Vagina (tissue), 2 donors: Measurements from ENCODE around the gene DAZAP1. TPM values are rescaled to one million over a fixed set of nuclear protein-coding genes. Genes with fewer than 3 reads are reported as not detected.

Experiments
- DNase-seq, 2 donors: peaks; one replicate each; pipeline ENCODE4 v3.0.0-alpha.2; 2017; ENCODE audit errors: extremely low spot score in 2 of 2
- H3K27ac ChIP-seq: fragments of 200-600 bp; sonication (generic); one replicate; pipeline ENCODE4 v1.5.1; 2019
- H3K27me3 ChIP-seq: fragments of 200-600 bp; sonication (generic); one replicate; pipeline ENCODE4 v1.5.1; 2019
- H3K36me3 ChIP-seq, 2 donors: fragments of 200-600 bp; sonication (generic); one replicate each; pipeline ENCODE4 v1.5.1; 2017 to 2019
- H3K4me1 ChIP-seq: fragments of 200-600 bp; sonication (generic); one replicate; pipeline ENCODE4 v1.5.1; 2019
- H3K4me3 ChIP-seq, 2 donors: fragments of 200-600 bp; sonication (generic); 1 replicate in 1 of 2; 2 replicates in 1 of 2; pipeline ENCODE4 v1.5.1; 2016 to 2019
- H3K9me3 ChIP-seq: fragments of 200-600 bp; sonication (generic); one replicate; pipeline ENCODE4 v1.5.1; 2019
- POLR2A ChIP-seq, 2 donors: fragments of 450-650 bp; IDR thresholded peaks; one replicate each; pipeline ENCODE4 v1.6.1; 2017; ENCODE audit warnings: antibody characterized with exemption in 2 of 2, mild to moderate bottlenecking in 2 of 2, moderate library complexity in 2 of 2
- POLR2AphosphoS5 ChIP-seq, 2 donors: sonication (generic); formaldehyde crosslinking; IDR thresholded peaks; one replicate each; pipeline ENCODE4 v1.9.0; 2017; ENCODE audit warnings: antibody characterized with exemption in 2 of 2, mild to moderate bottlenecking in 2 of 2, low read depth in 1 of 2; ENCODE audit not compliant: insufficient read depth in 1 of 2
- intact Hi-C: fragments of 100-400 bp; cut with DNase I; formaldehyde crosslinking; loops from one replicate; pipeline ENCODE4 v1.15.1; 2023
- total RNA-seq: library from RNA; depleted of rRNA; stranded (reverse); fragments of >200 nt; gene quantifications from one replicate; pipeline ENCODE4 v1.2.3, GENCODE V29; 2016
- TF ChIP-seq, protein P1 (sequence below), 3 experiments: fragments of 450-650 bp in 2 of 3; fragments of 200-600 bp in 1 of 3; sonication (generic) in 1 of 3; IDR thresholded peaks; one replicate each; pipeline ENCODE4 v1.5.1; 2017 to 2019; ENCODE audit warnings: antibody characterized with exemption in 3 of 3, mild to moderate bottlenecking in 2 of 3, moderate library complexity in 2 of 3

Gene DAZAP1
- total RNA-seq, 1 donor from 2014 or later = 29.7 TPM

DNA sequence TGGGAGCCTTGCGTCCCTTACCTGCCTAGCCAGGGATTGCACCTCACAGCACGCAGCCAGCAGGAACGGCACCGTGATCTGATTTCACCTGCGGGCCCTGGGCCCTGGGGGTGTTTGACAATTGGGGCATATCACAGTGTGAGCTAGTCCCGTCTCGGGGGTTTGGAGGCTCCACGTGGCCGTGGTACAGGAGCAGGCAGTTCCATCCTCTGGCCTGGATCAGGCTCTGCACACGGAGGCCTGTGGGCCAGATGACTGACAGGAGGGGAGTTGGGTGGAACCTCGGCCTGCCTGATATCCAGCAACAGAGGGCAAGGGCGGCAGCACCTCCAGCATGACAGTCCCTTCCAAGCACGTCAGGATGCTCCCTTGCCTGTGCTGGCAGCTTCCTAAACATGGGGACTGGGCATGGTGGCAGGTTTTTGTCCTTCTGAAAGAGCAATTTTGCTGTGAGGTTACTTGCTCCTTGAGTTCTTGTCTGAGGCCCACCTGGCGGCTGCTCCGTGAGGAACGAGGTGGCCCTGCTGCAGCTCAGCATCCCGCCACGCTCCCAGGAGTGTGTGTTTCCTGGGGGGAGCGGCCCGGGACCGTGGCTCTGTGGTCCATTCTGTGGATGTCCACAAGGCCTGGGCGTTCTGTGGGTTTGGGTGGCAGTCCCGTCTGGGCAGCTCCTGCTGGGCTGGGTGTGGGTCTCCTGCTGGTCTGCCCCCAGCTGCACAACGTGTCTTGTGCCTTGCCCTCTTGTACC lies 24.5 kb downstream of the DAZAP1 start:
- DNase-seq = no peak
- peaks cover 0 to 71% of the 10 kb centered on the region in 2 donors for H3K36me3 ChIP-seq
- intact Hi-C loops = no loop called here
- H3K4me1 ChIP-seq = no peaks in the 10 kb centered on the region
- TF ChIP-seq POLR2AphosphoS5 (IDR thresholded peaks at IDR 0.05; ENCODE audit: insufficient read depth in 1 of 2, low read depth in 1 of 2) = no peak
- no peak for TF ChIP-seq POLR2A (IDR thresholded peaks at IDR 0.05)
- TF ChIP-seq, protein P1, sequence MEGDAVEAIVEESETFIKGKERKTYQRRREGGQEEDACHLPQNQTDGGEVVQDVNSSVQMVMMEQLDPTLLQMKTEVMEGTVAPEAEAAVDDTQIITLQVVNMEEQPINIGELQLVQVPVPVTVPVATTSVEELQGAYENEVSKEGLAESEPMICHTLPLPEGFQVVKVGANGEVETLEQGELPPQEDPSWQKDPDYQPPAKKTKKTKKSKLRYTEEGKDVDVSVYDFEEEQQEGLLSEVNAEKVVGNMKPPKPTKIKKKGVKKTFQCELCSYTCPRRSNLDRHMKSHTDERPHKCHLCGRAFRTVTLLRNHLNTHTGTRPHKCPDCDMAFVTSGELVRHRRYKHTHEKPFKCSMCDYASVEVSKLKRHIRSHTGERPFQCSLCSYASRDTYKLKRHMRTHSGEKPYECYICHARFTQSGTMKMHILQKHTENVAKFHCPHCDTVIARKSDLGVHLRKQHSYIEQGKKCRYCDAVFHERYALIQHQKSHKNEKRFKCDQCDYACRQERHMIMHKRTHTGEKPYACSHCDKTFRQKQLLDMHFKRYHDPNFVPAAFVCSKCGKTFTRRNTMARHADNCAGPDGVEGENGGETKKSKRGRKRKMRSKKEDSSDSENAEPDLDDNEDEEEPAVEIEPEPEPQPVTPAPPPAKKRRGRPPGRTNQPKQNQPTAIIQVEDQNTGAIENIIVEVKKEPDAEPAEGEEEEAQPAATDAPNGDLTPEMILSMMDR (IDR thresholded peaks at IDR 0.05) = no peak
- H3K9me3 ChIP-seq = no peaks in the 10 kb centered on the region
- no peak overlapping the region for H3K27ac ChIP-seq
- H3K27me3 ChIP-seq = no peaks in the 10 kb centered on the region
- H3K4me3 ChIP-seq = no peak overlapping the region

DNA sequence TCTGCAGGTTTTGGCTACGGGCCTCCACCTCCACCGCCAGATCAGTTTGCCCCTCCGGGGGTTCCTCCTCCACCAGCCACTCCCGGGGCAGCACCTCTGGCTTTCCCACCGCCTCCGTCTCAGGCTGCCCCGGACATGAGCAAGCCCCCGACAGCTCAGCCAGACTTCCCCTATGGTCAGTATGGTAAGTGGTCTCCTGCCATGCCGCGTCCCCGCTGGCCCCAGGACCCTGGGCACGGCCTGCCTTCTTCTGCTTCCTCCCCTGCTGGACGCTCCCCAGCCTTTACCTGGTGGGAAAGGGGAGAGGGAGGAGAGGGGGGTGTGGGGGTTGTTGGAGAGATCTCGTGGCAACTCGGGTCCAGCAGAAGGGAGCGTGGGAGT lies 25.1 kb downstream of the DAZAP1 start:
- no peaks in the 10 kb centered on the region for H3K9me3 ChIP-seq
- no peaks in the 10 kb centered on the region for H3K27me3 ChIP-seq
- intact Hi-C loops = no loop called here
- TF ChIP-seq, protein P1 (IDR thresholded peaks at IDR 0.05) = no peak
- no peak for TF ChIP-seq POLR2A (IDR thresholded peaks at IDR 0.05)
- TF ChIP-seq POLR2AphosphoS5 (IDR thresholded peaks at IDR 0.05; ENCODE audit: insufficient read depth in 1 of 2, low read depth in 1 of 2) = no peak
- peaks cover under 1% of the 10 kb centered on the region for H3K4me1 ChIP-seq
- H3K36me3 ChIP-seq = peaks cover 0 to 66% of the 10 kb centered on the region in 2 donors
- no peak overlapping the region for H3K27ac ChIP-seq
- H3K4me3 ChIP-seq = no peak overlapping the region
- no peak for DNase-seq

DNA sequence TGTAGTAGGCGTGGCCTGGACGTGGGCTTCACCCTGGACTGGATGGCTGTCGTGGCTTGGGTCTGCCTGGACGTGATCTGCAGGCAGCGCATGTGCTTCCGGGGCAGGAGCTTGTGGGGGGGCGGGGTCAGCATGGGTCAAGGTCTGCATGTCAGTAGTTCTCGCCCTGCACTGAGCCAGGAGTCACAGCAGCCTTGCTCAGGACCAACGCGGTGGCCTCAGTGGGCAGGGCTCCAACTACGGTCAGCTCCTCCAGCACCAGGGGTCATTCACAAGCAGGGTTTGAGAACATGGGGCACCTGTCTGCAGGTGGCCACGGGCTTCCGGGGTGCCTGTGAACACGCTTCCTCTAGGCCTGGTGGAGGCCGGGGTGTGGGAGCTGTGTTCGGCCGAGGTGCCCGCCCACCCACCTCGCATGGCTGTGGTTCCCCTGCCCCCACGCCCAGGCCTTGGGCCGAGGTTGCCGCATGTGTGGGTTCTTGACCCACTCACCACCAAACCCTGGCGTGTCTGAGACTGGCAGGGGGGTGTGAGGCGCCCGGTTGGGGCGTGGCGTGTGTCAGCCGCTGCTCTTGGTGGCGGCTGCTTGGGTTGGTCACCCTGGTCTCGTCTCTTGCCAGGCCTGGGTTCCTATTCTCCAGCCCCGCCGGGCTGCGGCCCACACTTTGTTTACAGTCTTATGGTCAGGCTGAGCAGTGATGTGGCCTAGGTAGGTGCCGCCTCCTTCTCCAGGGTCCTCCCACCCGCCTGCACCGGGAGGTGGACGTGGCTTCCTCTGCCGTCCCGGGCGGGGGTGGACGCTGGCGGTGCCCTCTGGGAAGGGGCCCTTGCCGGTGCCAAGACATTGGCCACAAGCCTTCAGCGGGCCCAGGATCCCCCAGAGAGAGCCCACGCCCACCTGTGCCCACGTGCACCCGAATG lies 26.0 kb downstream of the DAZAP1 start:
- peaks cover 0 to 65% of the 10 kb centered on the region in 2 donors for H3K36me3 ChIP-seq
- no peak overlapping the region for H3K27ac ChIP-seq
- H3K4me3 ChIP-seq = no peak overlapping the region
- no peaks in the 10 kb centered on the region for H3K9me3 ChIP-seq
- DNase-seq = no peak
- H3K27me3 ChIP-seq = no peaks in the 10 kb centered on the region
- TF ChIP-seq POLR2A (IDR thresholded peaks at IDR 0.05) = no peak
- TF ChIP-seq POLR2AphosphoS5 (IDR thresholded peaks at IDR 0.05; ENCODE audit: insufficient read depth in 1 of 2, low read depth in 1 of 2) = no peak
- TF ChIP-seq, protein P1 (IDR thresholded peaks at IDR 0.05) = no peak
- peaks cover 6% of the 10 kb centered on the region for H3K4me1 ChIP-seq
- intact Hi-C loops = no loop called here

- TF ChIP-seq, protein P1 (IDR thresholded peaks at IDR 0.05) = no peak
- TF ChIP-seq POLR2A (IDR thresholded peaks at IDR 0.05) (no peak), POLR2AphosphoS5 (IDR thresholded peaks at IDR 0.05; ENCODE audit: insufficient read depth in 1 of 2, low read depth in 1 of 2) (no peak)
- peaks cover 0 to 59% of the 10 kb centered on the region in 2 donors for H3K36me3 ChIP-seq
- H3K27me3 ChIP-seq = no peaks in the 10 kb centered on the region
- intact Hi-C loops = no loop called here
- H3K9me3 ChIP-seq = no peaks in the 10 kb centered on the region
- DNase-seq = no peak
- H3K27ac ChIP-seq = no peak overlapping the region
- no peak overlapping the region for H3K4me3 ChIP-seq
- H3K4me1 ChIP-seq = peaks cover 9% of the 10 kb centered on the region
Measured at GRCh38 chr19:1434040-1434366, 26.6 kb downstream of the DAZAP1 start.
